NCI-H1930 (cell line): Measurements from ENCODE around the gene RBFOX2.

ENCODE experiments used
- DNase-seq, 2 experiments: peaks; one replicate each; lab custom pipeline; 2025; lab: John Stamatoyannopoulos, UW

The RBFOX2 gene

DNA sequence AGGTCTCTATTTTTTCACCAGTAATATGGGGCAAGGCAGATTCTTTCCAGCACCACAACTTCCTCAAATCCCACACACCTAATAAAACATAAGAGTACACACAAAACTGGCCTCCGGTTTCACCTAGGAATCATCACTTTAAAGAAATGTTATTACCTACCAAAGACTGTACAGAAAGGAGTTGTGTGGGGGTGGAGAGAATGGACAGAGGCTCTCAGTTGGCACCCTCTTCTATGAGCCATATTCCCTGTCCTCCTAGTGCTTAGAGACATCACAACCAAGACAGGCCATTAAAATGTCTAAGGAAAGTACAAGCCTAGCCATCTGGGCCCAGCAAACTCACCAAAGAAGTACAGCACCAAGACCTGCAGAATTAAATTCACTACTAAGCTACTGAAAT lies 56.1 kb downstream of the RBFOX2 start:
- no peak for DNase-seq

- no peak for DNase-seq
Observed at GRCh38 chr22:35971456-35972119, 57.0 kb downstream of the RBFOX2 start.

- DNase-seq = no peak
Observed at GRCh38 chr22:35970616-35971455, 57.8 kb downstream of the RBFOX2 start.

DNA sequence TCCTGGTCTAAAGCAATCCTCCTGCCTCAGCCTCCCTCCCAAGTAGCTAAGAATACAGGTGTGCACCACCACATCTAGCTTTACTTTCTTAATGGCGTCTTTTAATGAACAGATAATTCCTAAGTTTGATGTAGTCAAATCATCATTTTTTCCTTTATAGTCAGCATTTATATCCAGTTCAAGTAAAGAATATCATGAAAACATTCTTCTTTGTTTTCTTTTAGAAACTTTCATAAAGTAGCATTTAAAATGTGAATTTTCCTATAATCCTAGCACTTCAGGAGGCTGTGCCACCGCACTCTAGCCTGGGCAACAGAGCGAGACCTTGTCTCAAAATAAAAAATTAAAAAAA lies 61.6 kb downstream of the RBFOX2 start:
- no peak for DNase-seq

GRCh38 chr22:35966314-35967045 lies 62.1 kb downstream of the RBFOX2 start:
- no peak for DNase-seq

- no peak for DNase-seq
Observed at GRCh38 chr22:35963237-35963810, 65.3 kb downstream of the RBFOX2 start.

GRCh38 chr22:35961480-35962295 lies 66.9 kb downstream of the RBFOX2 start:
- DNase-seq = no peak

DNA sequence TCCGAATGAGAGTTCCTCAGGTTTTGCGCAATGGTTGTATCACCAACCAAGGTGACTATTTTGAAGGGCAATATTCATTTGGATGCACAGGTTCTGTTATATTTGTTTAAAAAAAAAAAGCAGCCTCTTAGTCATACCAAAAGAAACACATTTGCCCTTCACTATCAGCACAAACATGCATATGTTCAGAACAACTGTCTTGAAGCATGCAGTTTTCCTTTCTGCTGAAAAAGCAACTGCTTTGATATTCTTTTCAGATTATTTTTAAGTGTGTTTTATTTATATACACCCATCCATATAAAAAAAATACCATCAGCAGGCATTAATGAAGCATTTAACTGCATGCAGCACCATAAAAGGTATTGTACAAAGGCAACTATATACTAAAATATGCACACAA lies 67.8 kb downstream of the RBFOX2 start:
- DNase-seq = no peak

- no peak for DNase-seq
Observed at GRCh38 chr22:35959121-35959800, 69.4 kb downstream of the RBFOX2 start.

DNA sequence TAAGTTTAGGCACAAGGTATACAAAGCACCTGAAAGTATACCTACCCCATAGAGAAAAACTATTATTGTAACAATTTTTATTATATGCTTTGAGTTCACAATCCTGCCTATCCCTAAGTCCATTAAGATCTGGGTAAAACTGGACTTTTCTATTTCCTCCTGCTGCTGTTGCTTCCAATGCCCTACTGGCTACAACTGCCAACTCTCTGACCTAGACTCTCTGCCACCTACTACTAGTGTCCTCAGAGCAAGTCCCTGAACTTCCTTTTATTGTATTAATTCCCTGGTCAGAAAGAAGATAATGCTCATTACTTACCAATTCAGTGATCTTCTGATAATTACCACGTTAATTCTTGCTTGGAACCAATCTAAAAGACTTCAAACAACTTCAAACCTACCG lies 70.3 kb downstream of the RBFOX2 start:
- no peak for DNase-seq

DNA sequence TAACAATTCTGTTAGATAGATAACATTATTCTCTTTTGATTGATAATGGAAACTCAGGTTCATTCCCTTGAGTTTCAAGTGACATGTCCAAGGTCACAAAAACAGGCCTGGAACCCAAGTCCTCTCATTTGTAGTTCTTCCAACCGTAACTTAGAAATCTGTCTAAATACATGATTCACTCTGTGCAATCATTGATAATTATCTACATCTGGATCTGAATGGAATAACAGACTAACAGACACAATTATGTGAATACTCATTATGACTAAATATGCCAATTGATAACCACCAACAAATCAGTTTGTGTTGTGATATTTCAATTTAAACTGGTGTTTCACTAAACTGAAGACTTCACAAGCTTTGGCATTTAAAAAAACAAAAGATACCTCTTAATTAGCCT lies 71.0 kb downstream of the RBFOX2 start:
- DNase-seq = no peak

- no peak for DNase-seq
Observed at GRCh38 chr22:35956850-35957249, 71.8 kb downstream of the RBFOX2 start.

DNA sequence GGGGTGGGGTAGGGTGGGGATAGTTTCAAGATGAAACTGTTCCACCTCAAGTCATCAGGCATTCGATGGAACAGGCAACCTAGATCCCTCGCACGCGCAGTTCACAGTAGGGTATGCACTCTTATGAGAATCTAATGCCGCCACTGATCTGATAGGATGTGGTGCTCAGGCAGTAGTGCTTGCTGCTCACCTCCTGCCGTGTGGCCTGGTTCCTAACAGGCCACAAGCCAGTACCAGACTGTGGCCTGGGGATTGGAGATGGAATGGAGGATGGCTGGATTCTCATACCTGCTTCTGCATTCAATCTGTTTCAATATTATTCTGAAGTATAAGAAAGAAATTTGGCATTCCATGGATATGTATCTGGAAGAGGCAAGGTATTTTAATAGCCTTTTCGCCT lies 73.1 kb downstream of the RBFOX2 start:
- no peak for DNase-seq

GRCh38 chr22:35952576-35952975 lies 76.0 kb downstream of the RBFOX2 start:
- DNase-seq = no peak

DNA sequence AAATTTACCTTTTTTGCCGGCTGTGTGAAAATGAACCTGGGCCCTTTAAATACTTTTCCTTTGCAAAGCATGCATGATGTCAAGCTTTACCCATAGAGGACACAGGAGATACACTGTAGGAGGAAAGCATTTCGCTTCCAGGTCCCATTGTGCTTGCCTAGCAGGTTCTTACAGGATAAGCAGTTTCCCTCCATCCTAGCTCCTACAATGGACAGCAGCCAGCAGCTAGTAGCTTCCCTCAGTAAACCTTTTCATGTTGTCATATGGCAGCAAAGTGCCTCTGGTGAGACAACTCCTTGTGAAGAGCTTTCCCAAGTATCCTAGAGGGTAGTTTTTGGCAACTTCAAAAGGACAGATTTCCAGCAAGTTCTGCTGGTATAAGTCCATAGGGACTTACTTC lies 78.4 kb downstream of the RBFOX2 start:
- DNase-seq = no peak

- DNase-seq = peak in 1 of 2 experiments; percentile 56
Observed at GRCh38 chr22:35949243-35949642, 79.4 kb downstream of the RBFOX2 start.

- DNase-seq = no peak
Observed at GRCh38 chr22:35947794-35948425, 80.7 kb downstream of the RBFOX2 start.

GRCh38 chr22:35944458-35944857 lies 84.2 kb downstream of the RBFOX2 start:
- no peak for DNase-seq

DNA sequence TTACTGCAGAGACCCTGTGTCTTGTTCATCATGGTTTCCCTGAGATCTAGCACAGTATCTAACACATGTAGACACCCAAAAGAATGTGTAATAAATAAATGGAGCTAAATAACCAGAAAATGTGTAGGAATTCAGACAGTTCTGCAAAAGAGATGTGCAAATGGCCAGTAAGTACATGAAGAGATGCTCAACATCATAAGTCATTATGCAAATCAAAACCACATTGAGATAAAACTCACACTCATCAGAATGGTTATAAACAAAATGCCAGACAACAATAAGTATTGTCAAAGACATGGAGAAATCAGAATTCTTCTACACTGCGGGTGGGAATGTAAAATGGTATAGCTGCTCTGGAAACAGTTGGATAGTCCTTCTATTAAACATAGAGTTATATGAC lies 88.5 kb downstream of the RBFOX2 start:
- no peak for DNase-seq

- DNase-seq = no peak
Observed at GRCh38 chr22:35938226-35938625, 90.4 kb downstream of the RBFOX2 start.

DNA sequence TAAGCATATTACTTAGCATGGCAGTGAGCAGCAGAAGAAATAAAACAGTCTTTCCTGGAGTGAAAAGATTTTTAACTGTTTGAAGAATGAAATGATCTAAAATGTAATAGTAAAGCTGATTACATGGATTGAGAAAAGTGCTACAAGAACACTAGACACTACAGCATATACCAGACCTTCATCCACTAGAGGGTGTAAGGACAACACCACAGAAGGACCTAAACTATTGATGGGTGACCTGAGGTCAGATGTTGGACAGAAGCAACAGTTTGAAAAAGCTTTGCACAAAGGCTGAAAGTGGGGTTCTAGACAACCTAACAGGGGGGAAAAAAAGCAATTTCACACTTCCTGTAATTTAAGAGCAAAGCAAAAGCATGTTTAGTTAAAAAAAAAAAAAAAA lies 97.7 kb downstream of the RBFOX2 start:
- DNase-seq = no peak
